Colonic mucosa (tissue), 4 donors: ENCODE results near the gene ADD1. TPM values are rescaled to one million over a fixed set of nuclear protein-coding genes. Genes with fewer than 3 reads are reported as not detected.

ENCODE experiments used
- DNase-seq: peaks from one replicate; pipeline ENCODE4 v3.0.0-alpha.2; 2020
- H3K27ac ChIP-seq: fragments of 200-600 bp; one replicate; pipeline ENCODE4 v1.8.0; 2021
- H3K27me3 ChIP-seq: fragments of 200-600 bp; one replicate; pipeline ENCODE4 v1.8.0; 2021
- H3K36me3 ChIP-seq: fragments of 200-600 bp; one replicate; pipeline ENCODE4 v1.8.0; 2021
- H3K4me1 ChIP-seq: fragments of 200-600 bp; one replicate; pipeline ENCODE4 v1.8.0; 2021; ENCODE audit warnings: mild to moderate bottlenecking
- H3K4me3 ChIP-seq: fragments of 200-600 bp; one replicate; pipeline ENCODE4 v1.8.0; 2021
- H3K9ac ChIP-seq, 2 donors: one replicate each; pipeline ENCODE4 v1.7.0; 2013; ENCODE audit warnings: control low read depth in 2 of 2, low read depth in 2 of 2, low read length in 2 of 2
- H3K9me3 ChIP-seq: fragments of 200-600 bp; one replicate; pipeline ENCODE4 v1.8.0; 2021
- CTCF ChIP-seq: fragments of 200-600 bp; IDR thresholded peaks from one replicate; pipeline ENCODE4 v1.8.0; 2022; ENCODE audit warnings: antibody characterized with exemption, mild to moderate bottlenecking
- intact Hi-C: fragments of 100-400 bp; cut with DNase I; formaldehyde crosslinking; loops from one replicate; pipeline ENCODE4 v1.14.1; 2022
- total RNA-seq, 2 donors: library from RNA; stranded (reverse); fragmentation: NEBNext Ultra II Directional in 1 of 2; extraction: Animal tissue kit (Norgen Biotek cat#: 25700) in 1 of 2; gene quantifications; one replicate each; pipeline ENCODE4 v1.2.1, GENCODE V29; 2021
- donor health status: healthy.
- donor health status: DM: no; HTN: no; CAD: no.
- donor health status: DM: no; HTN: no; CAD: no.

ADD1 gene
- total RNA-seq, 2 donors from 2014 or later = 223 to 233 TPM

DNA sequence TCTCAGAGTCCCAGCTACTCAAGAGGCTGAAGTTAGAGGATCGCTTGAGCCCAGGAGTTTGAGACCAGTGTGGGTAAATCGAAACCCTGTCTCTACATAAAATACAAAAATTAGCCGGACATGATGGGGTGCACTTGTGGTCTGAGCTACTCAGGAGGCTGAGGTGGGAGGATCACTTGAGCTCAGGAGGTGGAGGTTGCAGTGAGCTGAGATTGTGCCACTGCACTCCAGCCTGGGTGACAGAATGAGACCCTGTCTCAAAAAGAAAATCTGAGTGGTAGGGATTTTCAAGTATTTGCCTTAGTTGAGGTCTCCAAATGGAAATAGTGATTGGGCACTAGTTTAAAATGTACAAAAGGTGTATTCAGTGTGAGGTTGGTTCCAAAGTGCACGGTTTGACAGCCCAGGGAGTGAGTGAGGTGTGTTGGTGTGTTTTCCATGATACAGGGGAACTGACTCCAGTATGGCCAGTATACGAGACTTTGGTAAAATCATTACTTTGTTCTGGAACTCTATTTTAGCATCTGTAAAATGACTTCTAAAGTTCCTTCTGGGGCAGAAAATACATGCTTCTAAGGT is 13.8 kb downstream of the ADD1 start:
- no peak overlapping the region for H3K4me3 ChIP-seq
- H3K27me3 ChIP-seq = no peaks in the 10 kb centered on the region
- H3K27ac ChIP-seq = no peak overlapping the region
- no peaks in the 10 kb centered on the region for H3K9me3 ChIP-seq
- H3K36me3 ChIP-seq = peaks cover 6% of the 10 kb centered on the region
- TF ChIP-seq CTCF = no peak
- no peak overlapping the region for H3K9ac ChIP-seq
- intact Hi-C loops = no loop called here
- peaks cover 44% of the 10 kb centered on the region for H3K4me1 ChIP-seq
- no peak for DNase-seq

- no peak for TF ChIP-seq CTCF
- intact Hi-C loops = no loop called here
- Histone ChIP-seq H3K36me3 (peaks cover 4% of the 10 kb centered on the region), H3K27ac (peak overlapping the region; percentile 63), H3K9me3 (no peaks in the 10 kb centered on the region), H3K9ac (peak overlapping the region in 1 of 2 donors; percentile 57), H3K4me3 (no peak overlapping the region), H3K27me3 (no peaks in the 10 kb centered on the region), H3K4me1 (peaks cover 43% of the 10 kb centered on the region)
- DNase-seq = peak; percentile 58
These were observed 15.0 kb downstream of the ADD1 start for GRCh38 chr4:2858451-2859217.

- Histone ChIP-seq H3K36me3 (no peaks in the 10 kb centered on the region), H3K4me1 (peaks cover 43% of the 10 kb centered on the region), H3K9me3 (no peaks in the 10 kb centered on the region), H3K9ac (peak overlapping the region in 1 of 2 donors; percentile 48), H3K27me3 (no peaks in the 10 kb centered on the region), H3K27ac (peak overlapping the region; percentile 19), H3K4me3 (no peak overlapping the region)
- TF ChIP-seq CTCF = no peak
- intact Hi-C loops = no loop called here
- no peak for DNase-seq
These were observed 15.9 kb downstream of the ADD1 start for GRCh38 chr4:2859514-2859913.

- no peak for DNase-seq
- H3K4me1 ChIP-seq = peaks cover 49% of the 10 kb centered on the region
- H3K9ac ChIP-seq = no peak overlapping the region
- H3K4me3 ChIP-seq = no peak overlapping the region
- intact Hi-C loops = no loop called here
- H3K27me3 ChIP-seq = no peaks in the 10 kb centered on the region
- H3K9me3 ChIP-seq = no peaks in the 10 kb centered on the region
- H3K27ac ChIP-seq = no peak overlapping the region
- no peak for TF ChIP-seq CTCF
- no peaks in the 10 kb centered on the region for H3K36me3 ChIP-seq
These were observed 17.0 kb downstream of the ADD1 start for GRCh38 chr4:2860391-2861348.
